Measurements from ENCODE around the gene MUC5B.

Gene MUC5B

DNA sequence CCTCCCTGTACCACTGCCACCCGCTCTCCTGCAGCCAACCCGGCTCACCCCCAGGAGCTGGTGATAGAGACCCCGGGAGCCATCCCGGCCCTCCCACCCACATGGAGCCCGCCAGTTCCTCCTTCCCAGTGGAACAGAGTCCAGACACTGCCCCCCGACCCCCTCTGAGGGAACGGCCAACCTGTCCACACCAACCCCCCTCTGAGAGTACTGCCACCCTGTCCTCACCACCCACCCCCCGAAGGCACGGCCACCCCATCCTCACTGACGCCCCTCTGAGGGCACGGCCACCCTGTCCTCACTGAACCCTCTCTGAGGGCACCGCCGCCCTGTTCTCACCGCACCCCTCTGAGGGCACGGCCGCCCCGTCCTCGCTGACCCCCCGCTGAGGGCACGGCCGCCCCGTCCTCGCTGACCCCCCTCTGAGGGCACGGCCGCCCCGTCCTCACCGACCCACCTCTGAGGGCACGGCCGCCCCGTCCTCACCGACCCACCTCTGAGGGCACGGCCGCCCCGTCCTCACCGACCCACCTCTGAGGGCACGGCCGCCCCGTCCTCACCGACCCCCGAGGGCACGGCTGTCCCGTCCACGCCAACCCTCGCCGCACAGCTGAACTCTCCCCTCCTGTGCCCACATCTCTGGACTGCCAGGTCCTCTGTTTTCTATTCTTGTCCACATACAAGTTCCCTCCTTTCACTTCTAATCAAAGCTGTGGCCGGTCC is 68.6 kb downstream of the MUC5B start:
- DNase-seq (ENCODE audit: low read depth), result no peak
- H3K4me3 ChIP-seq (ENCODE audit: low read length), result no peak overlapping the region
- TF ChIP-seq CTCF (conservative IDR thresholded peaks at IDR 0.05; ENCODE audit: low read depth, low read length), result no peak

DNA sequence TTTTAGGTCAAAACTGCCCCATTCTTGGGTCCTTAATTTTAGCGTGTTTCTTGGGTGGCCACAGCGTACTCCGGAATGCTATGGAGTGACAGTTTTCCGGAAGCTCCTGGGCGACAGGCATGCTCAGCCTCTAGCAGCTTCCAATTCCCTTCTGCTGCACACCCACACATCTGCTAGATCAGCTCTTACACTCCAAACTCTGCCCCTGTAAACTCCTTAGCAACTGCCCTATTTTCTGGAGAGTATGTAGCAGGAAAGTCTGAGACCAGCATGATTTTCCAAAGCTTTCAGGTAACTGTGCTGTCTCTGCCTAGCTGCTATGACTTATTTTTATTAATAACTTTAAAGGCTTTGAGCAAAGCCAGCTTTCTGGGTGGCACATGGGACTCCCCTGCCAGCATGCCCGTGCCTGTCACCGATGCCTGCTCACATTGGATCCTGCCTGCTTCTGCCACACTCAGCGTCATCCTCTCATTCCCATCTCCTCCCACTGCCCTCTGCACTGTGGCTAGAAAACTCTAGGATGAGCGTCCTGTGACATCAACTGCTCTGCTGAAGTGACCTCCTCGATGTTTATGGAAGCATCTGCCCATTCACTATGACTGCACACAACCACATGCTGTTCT is 69.3 kb downstream of the MUC5B start:
- DNase-seq (ENCODE audit: low read depth), result no peak
- no peak overlapping the region for H3K4me3 ChIP-seq (ENCODE audit: low read length)
- TF ChIP-seq CTCF (conservative IDR thresholded peaks at IDR 0.05; ENCODE audit: low read depth, low read length), result no peak

DNA sequence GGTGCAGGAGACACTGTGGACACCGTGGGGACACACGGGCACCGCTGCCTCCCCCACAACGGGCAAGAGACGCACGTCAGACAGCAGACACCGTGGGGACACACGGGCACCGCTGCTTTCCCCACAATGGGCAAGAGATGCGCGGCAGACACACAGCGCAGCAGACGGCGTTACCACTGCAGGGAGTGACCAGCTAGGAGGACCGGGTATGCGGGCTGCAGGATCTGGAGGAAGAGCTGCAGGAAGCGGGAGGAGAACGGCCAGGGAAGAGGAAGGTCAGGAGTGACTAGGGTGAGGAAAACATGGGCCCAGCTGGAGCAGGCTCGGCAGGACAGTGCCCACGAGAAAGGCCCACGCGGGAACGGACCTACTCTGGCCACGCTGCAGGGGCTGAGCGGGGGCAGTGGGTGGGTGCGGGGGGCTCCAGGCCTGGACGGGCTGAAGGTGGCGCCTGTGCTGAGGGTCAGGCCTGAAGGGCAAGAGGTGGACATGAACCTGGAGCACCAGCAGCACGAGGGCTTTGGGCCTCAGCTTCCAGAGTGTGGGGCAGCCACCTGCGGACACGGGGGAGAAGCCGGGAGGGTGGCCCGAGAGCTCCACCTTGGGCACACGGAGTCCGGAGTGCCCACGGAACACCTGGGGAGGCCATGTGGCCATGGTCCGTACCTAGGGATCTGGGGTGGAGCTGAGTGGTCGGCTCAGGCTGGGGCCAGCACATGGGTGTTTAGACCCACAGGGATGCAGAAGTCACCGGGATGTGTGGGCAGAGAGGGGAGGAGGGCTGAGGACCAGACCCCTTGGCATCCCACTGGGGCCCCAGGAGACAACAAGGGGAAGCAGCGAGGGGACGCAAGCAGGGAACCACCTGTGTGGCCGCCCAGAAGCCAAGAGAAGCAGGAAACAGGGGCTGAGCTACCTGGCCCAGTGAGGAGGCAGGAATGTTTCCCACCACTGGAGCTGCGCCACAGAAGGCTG is 70.1 kb downstream of the MUC5B start:
- no peak for TF ChIP-seq CTCF (conservative IDR thresholded peaks at IDR 0.05; ENCODE audit: low read depth, low read length)
- H3K4me3 ChIP-seq (ENCODE audit: low read length), result no peak overlapping the region
- no peak for DNase-seq (ENCODE audit: low read depth)

- no peak overlapping the region for H3K4me3 ChIP-seq (ENCODE audit: low read length)
- no peak for DNase-seq (ENCODE audit: low read depth)
- TF ChIP-seq CTCF (conservative IDR thresholded peaks at IDR 0.05; ENCODE audit: low read depth, low read length), result peak; percentile 48
Observed at GRCh38 chr11:1293619-1294015, 70.8 kb downstream of the MUC5B start.

DNA sequence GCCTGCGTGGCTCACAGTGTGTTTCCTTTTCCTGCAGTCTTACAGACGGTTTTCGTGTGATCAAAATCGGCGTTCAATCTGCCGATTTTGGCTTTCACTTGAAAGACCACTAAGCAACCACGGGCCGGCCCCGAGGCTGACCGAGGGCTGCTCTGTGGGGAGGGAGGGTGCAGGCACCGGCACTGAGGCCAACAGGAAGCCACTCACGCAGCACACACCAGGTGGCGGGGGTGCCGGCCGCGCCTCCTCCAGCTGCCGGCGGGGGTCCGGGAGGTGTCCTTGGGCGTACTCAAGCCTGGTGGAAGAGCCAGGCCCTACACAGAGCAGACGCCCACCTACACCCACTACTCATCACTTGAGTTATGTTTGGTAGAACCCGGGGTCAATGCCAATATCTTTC is 72.2 kb downstream of the MUC5B start:
- no peak for TF ChIP-seq CTCF (conservative IDR thresholded peaks at IDR 0.05; ENCODE audit: low read depth, low read length)
- H3K4me3 ChIP-seq (ENCODE audit: low read length), result no peak overlapping the region
- DNase-seq (ENCODE audit: low read depth), result no peak

DNA sequence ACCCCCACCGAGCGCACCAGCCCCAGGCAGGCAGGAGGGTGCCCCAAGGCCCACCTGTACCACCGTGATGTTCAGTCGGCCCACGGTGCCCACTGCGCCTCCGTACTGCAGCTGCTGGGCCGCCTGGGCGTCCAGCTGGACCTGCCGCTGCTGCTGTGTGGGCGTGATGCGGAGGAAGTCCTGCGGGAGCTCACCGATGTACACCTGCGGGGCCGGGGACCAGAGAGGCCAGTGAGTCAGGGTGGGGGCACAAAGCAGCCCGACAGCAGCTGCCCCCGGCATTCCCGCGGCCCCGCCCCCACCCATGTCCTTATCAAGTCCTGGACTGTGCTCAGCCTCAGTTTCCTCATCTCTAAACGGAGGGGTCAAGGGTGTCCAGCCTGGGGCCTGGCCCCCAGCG is 72.7 kb downstream of the MUC5B start:
- H3K4me3 ChIP-seq (ENCODE audit: low read length), result no peak overlapping the region
- DNase-seq (ENCODE audit: low read depth), result no peak
- TF ChIP-seq CTCF (conservative IDR thresholded peaks at IDR 0.05; ENCODE audit: low read depth, low read length), result no peak

Measured in retinal pigment epithelial cell (primary cell).